Chondrocyte (in vitro differentiated cells): ENCODE data around the gene FAM222A. TPM values are rescaled to one million over a fixed set of nuclear protein-coding genes. Genes with fewer than 3 reads are reported as not detected.

Experiments
- DNase-seq: peaks from one replicate; pipeline ENCODE4 v3.0.0; 2021; ENCODE audit warnings: mixed read lengths, low spot score
- H3K27ac Mint-ChIP-seq: one replicate; pipeline ENCODE4 v1.8.0; 2021; ENCODE audit warnings: mild to moderate bottlenecking, moderate library complexity, mixed read lengths; ENCODE audit not compliant: unreplicated experiment
- H3K27me3 Mint-ChIP-seq: 2 replicates; pipeline ENCODE4 v1.8.0; 2021; ENCODE audit warnings: low read depth, mixed read lengths
- H3K36me3 Mint-ChIP-seq: 2 replicates; pipeline ENCODE4 v1.8.0; 2021; ENCODE audit warnings: low read depth, mixed read lengths
- H3K4me1 Mint-ChIP-seq: 2 replicates; pipeline ENCODE4 v1.8.0; 2021; ENCODE audit warnings: low read depth, mild to moderate bottlenecking, mixed read lengths
- H3K4me3 Mint-ChIP-seq: one replicate; pipeline ENCODE4 v1.8.0; 2021; ENCODE audit warnings: mild to moderate bottlenecking, moderate library complexity, mixed read lengths; ENCODE audit not compliant: unreplicated experiment
- H3K9me3 Mint-ChIP-seq: 2 replicates; pipeline ENCODE4 v1.8.0; 2021; ENCODE audit warnings: low read depth, mixed read lengths
- total RNA-seq: library from RNA; stranded (reverse); gene quantifications from 3 replicates; pipeline ENCODE4 v1.2.1, GENCODE V29; 2021
- TF ChIP-seq, protein P1 (sequence below): fragments of 200-600 bp; sonication (generic); IDR thresholded peaks from 2 replicates; pipeline ENCODE4 v1.5.0; 2021; ENCODE audit warnings: antibody characterized with exemption, mild to moderate bottlenecking, moderate library complexity

Gene FAM222A
- total RNA-seq, 1 donor from 2014 or later = 1.0 TPM

DNA sequence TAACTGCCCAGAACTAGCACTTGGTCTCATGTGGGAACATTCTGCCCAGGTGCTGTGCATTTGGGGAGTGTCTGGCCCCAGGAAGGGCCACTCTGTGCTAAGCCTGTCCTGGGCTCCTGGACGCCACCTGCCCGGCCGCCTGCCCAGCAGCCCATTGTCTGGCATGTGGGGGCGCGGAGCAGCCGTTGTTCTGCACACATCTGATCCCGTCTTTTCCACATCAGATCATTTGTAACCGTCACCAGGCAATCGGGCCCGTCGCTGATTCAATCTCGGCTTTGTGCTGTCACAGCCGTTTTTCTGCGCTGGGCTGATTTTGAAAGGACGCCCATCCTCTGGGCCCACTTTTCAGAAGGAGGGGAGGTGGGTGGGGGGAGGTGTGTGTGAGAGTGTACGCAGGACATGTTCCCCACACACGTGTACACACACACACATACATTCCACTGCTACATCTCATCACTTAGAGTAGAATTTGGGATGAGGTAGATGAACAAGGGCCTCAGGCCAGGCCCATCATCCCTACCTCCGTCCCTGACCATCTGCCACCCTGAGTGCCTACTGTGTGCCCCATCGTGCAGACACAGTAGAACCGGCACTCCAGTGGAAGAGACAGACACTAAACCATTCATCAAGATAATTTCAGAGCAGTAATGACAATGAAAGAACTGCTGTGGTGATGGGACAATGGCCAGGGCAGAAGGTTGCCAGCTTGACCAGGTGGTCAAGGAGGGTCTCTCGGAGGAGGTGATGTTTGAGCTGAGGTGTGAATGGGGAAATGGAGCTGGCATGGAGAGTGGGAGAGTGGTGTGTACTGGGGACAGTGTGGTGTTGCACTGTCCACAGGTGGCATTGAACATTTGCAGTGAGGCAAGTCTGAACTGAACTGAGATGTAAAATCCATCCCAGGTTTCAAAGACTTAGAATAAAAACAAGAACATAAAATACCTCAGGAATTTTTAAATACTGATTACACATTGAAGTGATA lies 19.0 kb downstream of the FAM222A start:
- Mint-ChIP-seq H3K4me3 (no peak overlapping the region), H3K36me3 (no peaks in the 10 kb centered on the region), H3K27ac (no peak overlapping the region), H3K9me3 (no peaks in the 10 kb centered on the region), H3K27me3 (peaks cover 6% of the 10 kb centered on the region), H3K4me1 (peaks cover 14% of the 10 kb centered on the region)
- TF ChIP-seq, protein P1, sequence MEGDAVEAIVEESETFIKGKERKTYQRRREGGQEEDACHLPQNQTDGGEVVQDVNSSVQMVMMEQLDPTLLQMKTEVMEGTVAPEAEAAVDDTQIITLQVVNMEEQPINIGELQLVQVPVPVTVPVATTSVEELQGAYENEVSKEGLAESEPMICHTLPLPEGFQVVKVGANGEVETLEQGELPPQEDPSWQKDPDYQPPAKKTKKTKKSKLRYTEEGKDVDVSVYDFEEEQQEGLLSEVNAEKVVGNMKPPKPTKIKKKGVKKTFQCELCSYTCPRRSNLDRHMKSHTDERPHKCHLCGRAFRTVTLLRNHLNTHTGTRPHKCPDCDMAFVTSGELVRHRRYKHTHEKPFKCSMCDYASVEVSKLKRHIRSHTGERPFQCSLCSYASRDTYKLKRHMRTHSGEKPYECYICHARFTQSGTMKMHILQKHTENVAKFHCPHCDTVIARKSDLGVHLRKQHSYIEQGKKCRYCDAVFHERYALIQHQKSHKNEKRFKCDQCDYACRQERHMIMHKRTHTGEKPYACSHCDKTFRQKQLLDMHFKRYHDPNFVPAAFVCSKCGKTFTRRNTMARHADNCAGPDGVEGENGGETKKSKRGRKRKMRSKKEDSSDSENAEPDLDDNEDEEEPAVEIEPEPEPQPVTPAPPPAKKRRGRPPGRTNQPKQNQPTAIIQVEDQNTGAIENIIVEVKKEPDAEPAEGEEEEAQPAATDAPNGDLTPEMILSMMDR = no peak
- DNase-seq = peak; percentile 38

DNA sequence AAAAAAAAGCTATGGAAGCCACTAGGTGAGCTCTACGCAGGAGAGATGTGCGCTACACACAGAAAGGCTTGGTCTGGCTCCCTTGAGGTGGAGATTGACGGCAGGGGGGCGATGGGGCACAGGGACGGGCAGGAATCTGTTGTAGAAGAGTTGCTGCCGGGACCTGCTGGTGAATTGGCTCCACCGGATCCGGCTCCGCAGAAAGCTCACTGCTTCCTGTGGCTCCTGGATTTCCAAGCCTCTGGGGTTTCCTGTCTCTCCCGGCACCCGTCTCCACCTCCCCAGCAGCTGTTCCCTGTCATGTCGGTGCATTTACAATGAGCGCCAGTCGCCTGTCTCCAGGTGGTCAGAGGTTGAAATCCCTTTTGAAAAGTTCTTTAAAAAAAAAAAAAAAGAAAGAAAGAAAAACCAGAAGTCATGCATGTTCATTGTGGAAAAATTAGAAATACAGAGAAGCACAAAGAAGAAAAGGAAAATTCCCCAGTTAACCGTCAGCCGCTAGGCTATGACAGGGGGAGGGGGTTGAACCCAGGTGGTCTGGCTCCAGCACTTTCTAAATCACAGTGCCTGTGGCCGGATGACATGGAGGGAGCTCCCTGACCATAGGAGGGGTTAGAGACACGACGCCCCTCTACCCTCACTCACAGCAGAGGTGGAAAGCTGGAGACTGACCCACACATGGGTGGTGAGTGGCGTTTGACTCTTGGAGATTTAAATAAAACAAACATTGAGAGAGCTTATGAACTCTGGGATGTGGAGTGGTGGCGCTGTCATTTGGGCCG lies 20.8 kb downstream of the FAM222A start:
- TF ChIP-seq, protein P1 = no peak
- H3K27me3 Mint-ChIP-seq = peaks cover 8% of the 10 kb centered on the region
- peak overlapping the region; percentile 63 for H3K4me3 Mint-ChIP-seq
- peaks cover 14% of the 10 kb centered on the region for H3K4me1 Mint-ChIP-seq
- H3K27ac Mint-ChIP-seq = no peak overlapping the region
- H3K9me3 Mint-ChIP-seq = no peaks in the 10 kb centered on the region
- peak; percentile 72 for DNase-seq
- no peaks in the 10 kb centered on the region for H3K36me3 Mint-ChIP-seq

DNA sequence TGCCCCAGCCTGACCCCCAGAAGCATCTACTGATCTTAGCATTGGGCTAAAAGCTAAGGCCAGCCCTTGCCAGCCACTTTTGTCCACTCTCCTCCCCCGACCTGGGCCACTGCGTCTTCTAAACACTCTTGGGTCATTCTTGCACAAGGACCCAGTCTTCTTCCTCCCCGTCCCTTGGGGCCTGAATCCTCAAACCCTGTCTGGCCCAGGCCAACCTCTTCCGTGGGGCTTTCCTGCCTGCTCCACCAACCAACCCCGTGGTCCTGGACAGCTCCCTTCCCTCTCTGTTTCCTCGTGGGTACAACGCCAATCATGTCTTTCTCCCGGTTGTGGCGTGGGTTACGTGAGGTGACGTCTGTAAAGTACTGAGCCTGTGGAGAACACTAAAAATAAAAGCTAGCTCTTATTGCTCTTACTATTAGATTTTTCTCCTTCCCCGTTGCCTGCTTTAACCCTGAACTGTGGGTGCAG lies 21.5 kb downstream of the FAM222A start:
- H3K27me3 Mint-ChIP-seq = peaks cover 8% of the 10 kb centered on the region
- H3K36me3 Mint-ChIP-seq = no peaks in the 10 kb centered on the region
- no peak overlapping the region for H3K27ac Mint-ChIP-seq
- peak; percentile 51 for DNase-seq
- no peaks in the 10 kb centered on the region for H3K9me3 Mint-ChIP-seq
- TF ChIP-seq, protein P1 = no peak
- no peak overlapping the region for H3K4me3 Mint-ChIP-seq
- peaks cover 14% of the 10 kb centered on the region for H3K4me1 Mint-ChIP-seq

DNA sequence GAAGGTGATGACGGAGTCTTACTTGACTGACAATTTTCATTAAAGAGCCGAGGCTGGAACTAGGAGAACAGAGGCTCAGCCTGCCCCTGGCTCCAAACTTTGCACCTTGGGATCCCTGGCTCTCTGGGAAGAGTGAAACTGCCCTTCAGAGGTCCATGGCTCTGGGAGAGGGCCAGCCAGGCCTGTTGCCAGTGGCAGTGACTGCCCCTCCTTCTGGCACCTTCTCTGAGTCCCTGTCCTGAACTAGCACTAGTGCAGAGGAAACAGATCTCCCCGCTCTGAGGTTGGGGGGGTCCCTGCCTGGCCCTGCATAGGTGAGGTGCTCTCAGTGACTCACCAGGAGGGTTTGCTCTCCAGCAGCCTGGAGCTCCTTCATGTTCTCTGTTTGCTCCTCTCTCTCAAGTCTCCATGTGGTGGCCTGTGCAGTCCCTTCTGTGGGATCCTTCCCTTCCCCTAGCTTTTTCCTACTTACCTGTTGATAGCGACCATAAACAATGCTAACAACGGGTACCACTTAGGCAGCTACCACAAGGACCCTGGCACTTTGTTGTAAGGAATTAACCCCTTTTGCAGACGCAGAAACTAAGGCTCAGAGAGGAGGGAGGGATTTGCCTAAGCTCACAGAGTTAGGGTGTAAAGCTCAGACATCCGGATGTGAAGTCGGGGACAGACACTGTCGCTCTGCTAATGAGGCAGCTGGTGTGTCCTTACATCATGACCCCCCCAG lies 22.4 kb downstream of the FAM222A start:
- no peaks in the 10 kb centered on the region for H3K36me3 Mint-ChIP-seq
- H3K27me3 Mint-ChIP-seq = peaks cover 10% of the 10 kb centered on the region
- H3K27ac Mint-ChIP-seq = no peak overlapping the region
- no peaks in the 10 kb centered on the region for H3K9me3 Mint-ChIP-seq
- H3K4me1 Mint-ChIP-seq = peaks cover 14% of the 10 kb centered on the region
- DNase-seq = peak; percentile 30
- TF ChIP-seq, protein P1 = no peak
- H3K4me3 Mint-ChIP-seq = no peak overlapping the region
